HG02884 (cell line): ENCODE data around the gene TRIM44.
"Not testable (repeated sequence)": the region's sequence is repeated elsewhere in the genome, so short reads cannot be mapped to it uniquely, and the experiment has no call there.

Experiments used
- ATAC-seq: cut with Tn5 transposase; IDR thresholded peaks from one replicate; pipeline ENCODE4 v1.9.1; 2021; ENCODE audit warnings: mild to moderate bottlenecking, moderate library complexity; ENCODE audit not compliant: unreplicated experiment

Gene TRIM44

DNA sequence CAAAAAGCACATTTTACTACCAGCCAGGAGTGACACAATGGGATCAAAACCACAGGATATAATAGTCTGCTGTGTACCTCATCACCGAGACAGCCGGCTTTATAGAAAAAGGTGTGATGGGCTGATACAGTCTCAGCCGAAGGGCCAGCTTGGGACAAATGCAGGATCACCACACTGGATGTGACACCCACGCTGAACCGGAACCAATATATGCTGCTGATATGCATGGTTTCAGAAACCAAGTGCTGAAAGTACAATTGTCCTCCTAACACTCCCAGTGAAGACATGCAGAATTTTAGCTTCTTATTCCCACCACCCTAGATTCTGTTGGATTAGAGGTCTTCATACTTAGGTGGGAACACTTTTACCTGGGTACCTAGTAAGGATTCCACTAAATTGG lies 184.3 kb downstream of the TRIM44 start:
- no peak for ATAC-seq

GRCh38 chr11:35847473-35847872 lies 184.9 kb downstream of the TRIM44 start:
- no peak for ATAC-seq

- ATAC-seq = no peak
These were observed 186.0 kb downstream of the TRIM44 start for GRCh38 chr11:35848616-35849015.

GRCh38 chr11:35850191-35850590 lies 187.6 kb downstream of the TRIM44 start:
- ATAC-seq = no peak

DNA sequence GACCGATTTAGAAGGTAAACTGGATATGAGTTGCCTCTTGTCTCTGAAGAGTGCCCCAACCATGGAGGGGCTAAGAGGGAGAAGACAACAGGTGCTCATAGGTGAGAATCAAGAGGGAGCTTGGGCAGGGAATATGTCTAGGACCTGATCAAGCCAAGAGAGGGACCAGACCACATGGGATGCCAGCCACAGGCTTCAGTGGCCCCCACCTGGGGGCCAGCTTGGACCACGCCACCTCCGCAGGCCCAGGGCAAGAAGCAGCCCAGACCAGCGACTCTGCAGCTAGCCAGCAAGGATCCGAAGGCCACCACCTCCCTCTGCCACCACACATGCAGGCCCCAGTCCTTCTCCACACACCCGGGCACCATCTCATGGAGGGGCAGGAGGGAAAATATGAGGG lies 188.8 kb downstream of the TRIM44 start:
- ATAC-seq = no peak

GRCh38 chr11:35852056-35852455 lies 189.5 kb downstream of the TRIM44 start:
- ATAC-seq = no peak

GRCh38 chr11:35853971-35854370 lies 191.4 kb downstream of the TRIM44 start:
- ATAC-seq = no peak

- no peak for ATAC-seq
These were observed 193.1 kb downstream of the TRIM44 start for GRCh38 chr11:35855671-35856070.

DNA sequence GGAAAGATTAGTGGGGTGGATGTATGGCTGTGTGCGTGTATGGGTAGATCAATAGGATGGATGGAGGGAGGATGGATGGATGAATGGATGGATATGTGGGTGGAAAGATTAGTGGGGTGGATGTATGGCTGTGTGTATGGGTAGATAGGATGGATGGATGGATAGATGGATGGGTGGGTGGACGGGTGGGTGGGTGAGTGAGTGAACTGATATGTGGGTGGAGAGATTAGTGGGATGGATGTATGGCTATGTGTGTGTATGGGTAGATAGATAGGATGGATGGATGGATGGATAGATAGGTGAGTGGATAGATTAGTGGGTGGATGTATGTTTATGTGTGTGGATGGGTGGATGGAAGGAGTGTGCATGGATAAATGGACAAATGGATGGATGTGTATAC lies 193.7 kb downstream of the TRIM44 start:
- no peak for ATAC-seq

DNA sequence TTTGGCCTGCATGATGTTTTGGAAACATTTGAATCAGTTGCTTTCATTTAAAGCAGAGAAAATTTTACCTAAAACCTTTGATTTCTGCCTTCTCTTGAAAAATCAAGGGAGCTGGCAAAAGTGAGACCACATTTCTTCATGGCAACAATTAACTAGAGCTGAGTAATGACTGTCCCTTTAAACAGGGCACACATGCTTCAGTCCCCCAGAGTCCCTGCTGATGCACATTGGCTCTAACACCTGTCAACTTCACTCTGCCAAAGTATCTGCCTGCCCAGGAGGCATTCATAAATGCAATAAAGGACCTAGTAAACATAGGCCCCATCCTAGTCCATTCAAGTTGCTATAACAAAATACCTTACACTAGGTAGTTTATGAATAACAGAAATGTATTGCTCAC lies 194.2 kb downstream of the TRIM44 start:
- no peak for ATAC-seq

DNA sequence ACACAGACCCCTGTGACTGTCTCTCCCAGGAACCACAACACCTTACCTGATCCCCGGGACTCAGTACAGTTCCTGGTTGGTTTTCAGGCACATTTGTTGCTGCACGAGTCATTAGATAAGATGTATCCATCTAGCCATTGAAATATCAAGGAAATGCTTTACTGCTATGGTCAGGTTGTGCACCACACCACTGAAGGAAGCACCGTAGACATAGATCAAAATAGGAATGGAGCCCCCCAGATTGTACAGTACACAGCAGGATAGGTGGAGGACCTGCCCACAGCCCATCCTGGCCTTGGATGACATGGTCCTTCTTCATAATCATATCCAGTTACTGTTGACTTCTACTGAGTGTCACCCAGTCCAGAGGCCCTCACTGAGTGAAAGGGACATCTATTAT lies 195.3 kb downstream of the TRIM44 start:
- ATAC-seq = no peak

- no peak for ATAC-seq
These were observed 196.7 kb downstream of the TRIM44 start for GRCh38 chr11:35859301-35859700.

DNA sequence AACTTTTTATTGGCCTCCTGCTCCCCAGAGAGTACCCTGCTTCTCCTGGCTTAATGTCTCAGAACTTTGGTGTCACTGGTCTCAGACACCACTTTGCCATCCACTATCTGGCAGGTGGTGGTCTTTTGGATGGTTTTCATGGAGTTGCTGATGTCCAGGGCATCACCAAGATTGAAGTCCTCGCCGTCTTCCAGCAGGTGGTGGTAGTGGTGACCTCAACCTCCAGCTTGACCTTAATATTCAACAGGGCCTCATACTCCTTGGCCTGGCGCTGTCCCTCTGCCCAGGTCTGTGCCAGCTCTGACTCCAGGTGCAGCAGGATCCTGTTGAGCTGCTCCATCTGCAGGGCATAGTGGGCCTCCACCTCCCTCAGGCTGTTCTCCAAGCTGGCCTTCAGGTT lies 197.6 kb downstream of the TRIM44 start:
- not testable (repeated sequence) for ATAC-seq

- ATAC-seq = no peak
These were observed 198.6 kb downstream of the TRIM44 start for GRCh38 chr11:35861191-35861590.

DNA sequence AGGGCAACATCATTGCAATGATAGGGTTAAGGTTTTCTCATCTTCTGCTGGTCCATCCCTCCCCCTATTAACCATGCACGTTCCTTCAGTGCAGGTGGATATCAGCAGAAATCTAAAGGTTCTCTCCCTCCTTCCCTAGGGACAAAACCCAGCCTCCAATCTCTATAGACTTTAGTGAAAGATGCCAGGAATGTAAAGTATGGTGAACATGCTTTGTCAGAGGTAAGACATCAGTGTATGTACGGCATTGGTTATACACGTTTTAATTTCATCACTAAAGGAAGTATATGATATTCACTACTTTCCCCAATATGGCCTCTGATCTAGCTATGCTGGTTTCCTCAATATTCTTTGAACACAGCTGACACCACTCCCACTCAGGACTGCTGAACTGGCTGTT lies 200.1 kb downstream of the TRIM44 start:
- ATAC-seq = no peak

- no peak for ATAC-seq
These were observed 201.6 kb downstream of the TRIM44 start for GRCh38 chr11:35864131-35864530.

DNA sequence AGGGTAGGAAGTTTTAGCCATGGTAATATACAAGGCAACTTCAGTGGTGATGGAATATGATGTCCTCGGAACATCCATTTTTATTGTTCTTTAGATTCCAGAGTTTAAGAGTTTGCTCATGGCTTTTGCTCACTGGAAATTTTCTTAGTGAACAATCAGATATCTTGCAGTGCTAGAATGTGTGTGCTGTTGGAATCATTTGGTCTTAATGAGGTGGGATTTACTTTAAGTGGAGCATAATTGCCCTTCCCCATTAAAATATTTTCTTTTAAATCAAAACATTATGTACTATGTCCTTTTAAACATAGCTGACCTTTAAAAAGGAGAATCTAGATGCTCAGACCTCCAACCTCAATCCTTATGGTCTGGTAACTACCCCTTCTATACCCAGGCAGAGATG lies 204.0 kb downstream of the TRIM44 start:
- no peak for ATAC-seq
